H1 (cell line): ENCODE measurements around the gene CSNK2B. TPM values are rescaled to one million over a fixed set of nuclear protein-coding genes. Genes with fewer than 3 reads are reported as not detected.

Experiments
- BCL11A ChIP-seq, 2 experiments: IDR thresholded peaks; one replicate each; pipeline ENCODE4 v1.6.1; 2011; ENCODE audit warnings: low read depth in 2 of 2, low read length in 2 of 2, mild to moderate bottlenecking in 2 of 2
- BRCA1 ChIP-seq: IDR thresholded peaks from 2 replicates; pipeline ENCODE4 v1.6.1; 2012; ENCODE audit warnings: low read depth, low read length, improper control_type of control experiment
- CTBP2 ChIP-seq: IDR thresholded peaks from 2 replicates; pipeline ENCODE4 v1.7.0; 2011; ENCODE audit warnings: borderline replicate concordance, mild to moderate bottlenecking, moderate library complexity, mixed read lengths, low read length; ENCODE audit not compliant: insufficient read depth, insufficient read length
- EP300 ChIP-seq, 2 experiments: IDR thresholded peaks; 1 replicate in 1 of 2; 2 replicates in 1 of 2; pipeline ENCODE4 v1.6.1; 2011 to 2012; ENCODE audit warnings: low read depth in 2 of 2, low read length in 2 of 2, mild to moderate bottlenecking in 2 of 2, borderline replicate concordance in 1 of 2, inconsistent platforms in 1 of 2, moderate library complexity in 1 of 2
- JUND ChIP-seq: IDR thresholded peaks from 2 replicates; pipeline ENCODE4 v1.6.1; 2011; ENCODE audit warnings: mild to moderate bottlenecking, improper control_type of control experiment, low read length
- KDM1A ChIP-seq: fragments of 200-600, 300-600 bp; sonication (generic); IDR thresholded peaks from 2 replicates; pipeline ENCODE4 v1.7.1; 2016; ENCODE audit warnings: mild to moderate bottlenecking, low read length, borderline replicate concordance
- KDM5A ChIP-seq: fragments of 200-600 bp; IDR thresholded peaks from 2 replicates; pipeline ENCODE4 v1.7.1; 2012; ENCODE audit warnings: mild to moderate bottlenecking, low read length, inconsistent platforms, mixed read lengths
- MAFK ChIP-seq: IDR thresholded peaks from 2 replicates; pipeline ENCODE4 v1.6.1; 2012; ENCODE audit warnings: low read depth, mild to moderate bottlenecking, improper control_type of control experiment, low read length
- POLR2A ChIP-seq, 2 experiments: IDR thresholded peaks; 1 replicate in 1 of 2; 2 replicates in 1 of 2; pipeline ENCODE4 v1.6.1; 2011; ENCODE audit warnings: low read depth in 2 of 2, low read length in 2 of 2, mild to moderate bottlenecking in 2 of 2; ENCODE audit errors: control extremely low read depth in 1 of 2
- RAD21 ChIP-seq, 2 experiments: IDR thresholded peaks in 1 of 2; conservative IDR thresholded peaks in 1 of 2; 2 replicates each; pipeline ENCODE4 v1.6.1; 2011; ENCODE audit warnings: low read depth in 2 of 2, low read length in 2 of 2, improper control_type of control experiment in 1 of 2, inconsistent platforms in 1 of 2, mild to moderate bottlenecking in 1 of 2, moderate library complexity in 1 of 2
- RNF2 ChIP-seq: fragments of 200-900, 300-1000 bp; sonication (generic); IDR thresholded peaks from 2 replicates; pipeline ENCODE4 v1.7.1; 2016; ENCODE audit warnings: borderline replicate concordance, low read depth, mild to moderate bottlenecking, antibody characterized with exemption, low read length; ENCODE audit not compliant: poor library complexity, severe bottlenecking; ENCODE audit errors: missing control alignments
- SP2 ChIP-seq: IDR thresholded peaks from 2 replicates; pipeline ENCODE4 v1.6.1; 2012; ENCODE audit warnings: mild to moderate bottlenecking, low read length, inconsistent platforms
- SRF ChIP-seq: IDR thresholded peaks from 2 replicates; pipeline ENCODE4 v1.6.1; 2011; ENCODE audit warnings: mild to moderate bottlenecking, low read depth, low read length, moderate library complexity
- TAF1 ChIP-seq: IDR thresholded peaks from 2 replicates; pipeline ENCODE4 v1.6.1; 2011; ENCODE audit warnings: mild to moderate bottlenecking, low read depth, low read length
- TBP ChIP-seq: IDR thresholded peaks from 2 replicates; pipeline ENCODE4 v1.6.1; 2011; ENCODE audit warnings: low read depth, low read length, improper control_type of control experiment
- TCF12 ChIP-seq: IDR thresholded peaks from 2 replicates; pipeline ENCODE4 v1.6.1; 2011; ENCODE audit warnings: low read depth, mild to moderate bottlenecking, low read length
- TEAD4 ChIP-seq: IDR thresholded peaks from 2 replicates; pipeline ENCODE4 v1.6.1; 2012; ENCODE audit warnings: low read depth, low read length, inconsistent platforms, mixed read lengths
- YY1 ChIP-seq: IDR thresholded peaks from 2 replicates; pipeline ENCODE4 v1.6.1; 2011; ENCODE audit warnings: low read depth, mild to moderate bottlenecking, low read length
- ZNF274 ChIP-seq: IDR thresholded peaks from 2 replicates; pipeline ENCODE4 v1.7.0; 2012; ENCODE audit warnings: low read length, borderline replicate concordance; ENCODE audit errors: extremely low read depth
- polyA plus RNA-seq, 7 experiments: library from polyadenylated mRNA; depleted of rRNA in 3 of 7; stranded (reverse) in 5 of 7; unstranded in 2 of 7; fragments of >200 nt in 5 of 7; fragments of 200-250 nt in 2 of 7; gene quantifications; 1 replicate in 5 of 7; 2 replicates in 1 of 7; 4 replicates in 1 of 7; pipeline versions ENCODE4 v1.2.1 to v1.2.3, GENCODE V29; 2011 to 2013; ENCODE audit warnings: missing spikeins in 2 of 7, mixed read lengths in 2 of 7
- total RNA-seq: library from RNA; stranded (reverse); fragmentation: NEBNext Ultra II Directional; extraction: Animal tissue kit (Norgen Biotek cat#: 25700); gene quantifications from 2 replicates; pipeline ENCODE4 v1.2.1, GENCODE V29; 2021
- TF ChIP-seq, protein P1 (sequence below): IDR thresholded peaks from 2 replicates; pipeline ENCODE4 v1.6.1; 2012; ENCODE audit warnings: inconsistent platforms
- TF ChIP-seq, protein P2 (sequence below): IDR thresholded peaks from 2 replicates; pipeline ENCODE4 v1.6.1; 2012; ENCODE audit warnings: inconsistent platforms
- TF ChIP-seq, protein P3 (sequence below): IDR thresholded peaks from 2 replicates; pipeline ENCODE4 v1.6.1; 2011; ENCODE audit warnings: low read length, improper control_type of control experiment

Gene CSNK2B
- total and polyA plus RNA-seq, 2 of the 8 experiments (the other 6 are each of a cell fraction or from before 2014, with no cell fraction given): 169 to 208 TPM

DNA sequence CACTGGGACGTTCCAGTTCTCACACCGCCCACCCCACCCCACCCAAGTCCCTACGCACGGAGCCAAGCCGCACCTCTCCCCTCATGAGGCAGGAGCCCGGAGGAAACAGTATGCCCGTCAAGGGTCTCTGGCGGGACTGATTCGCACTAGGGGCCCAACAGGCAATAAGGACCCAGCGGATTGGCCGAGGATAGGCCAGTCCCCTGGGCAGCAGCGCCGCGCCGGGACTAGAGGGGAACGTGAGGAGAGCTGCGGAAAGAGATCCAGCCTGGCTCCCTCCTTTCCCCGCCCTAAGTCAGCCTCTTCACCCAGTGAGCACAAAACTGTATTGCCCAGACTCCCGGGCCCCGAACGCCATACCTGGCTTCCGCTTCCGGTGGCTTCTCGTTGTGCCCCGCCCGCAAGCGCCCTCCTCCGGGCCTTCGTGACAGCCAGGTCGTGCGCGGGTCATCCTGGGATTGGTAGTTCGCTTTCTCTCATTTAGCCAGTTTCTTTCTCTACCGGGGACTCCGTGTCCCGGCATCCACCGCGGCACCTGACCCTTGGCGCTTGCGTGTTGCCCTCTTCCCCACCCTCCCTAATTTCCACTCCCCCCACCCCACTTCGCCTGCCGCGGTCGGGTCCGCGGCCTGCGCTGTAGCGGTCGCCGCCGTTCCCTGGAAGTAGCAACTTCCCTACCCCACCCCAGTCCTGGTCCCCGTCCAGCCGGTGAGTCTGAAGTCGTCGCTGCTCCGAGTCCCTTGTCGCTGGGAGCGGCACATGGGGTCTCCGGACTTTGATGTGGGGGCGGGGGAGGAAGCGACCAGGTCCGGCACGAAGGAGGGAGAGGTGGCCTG lies at the start of gene CSNK2B (continued):
- TF ChIP-seq, protein P1, sequence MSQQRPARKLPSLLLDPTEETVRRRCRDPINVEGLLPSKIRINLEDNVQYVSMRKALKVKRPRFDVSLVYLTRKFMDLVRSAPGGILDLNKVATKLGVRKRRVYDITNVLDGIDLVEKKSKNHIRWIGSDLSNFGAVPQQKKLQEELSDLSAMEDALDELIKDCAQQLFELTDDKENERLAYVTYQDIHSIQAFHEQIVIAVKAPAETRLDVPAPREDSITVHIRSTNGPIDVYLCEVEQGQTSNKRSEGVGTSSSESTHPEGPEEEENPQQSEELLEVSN: no peak
- TF ChIP-seq CTBP2 (no peak), ZNF274 (no peak), YY1 (no peak), KDM1A (no peak), TCF12 (no peak), BRCA1 (no peak), KDM5A (no peak), JUND (no peak), SP2 (no peak), RNF2 (no peak), RAD21 (IDR thresholded peaks at IDR 0.05 in 1 of 2, conservative IDR thresholded peaks at IDR 0.05 in 1 of 2; ENCODE audit: low read depth in 2 of 2, low read length in 2 of 2) (no peak), TAF1 (peak; percentile 77), MAFK (no peak), EP300 (IDR thresholded peaks at IDR 0.05; ENCODE audit: borderline replicate concordance in 1 of 2, low read depth in 2 of 2, low read length in 2 of 2) (no peak), BCL11A (IDR thresholded peaks at IDR 0.05; ENCODE audit: low read depth in 2 of 2, low read length in 2 of 2) (no peak), TEAD4 (no peak), POLR2A (IDR thresholded peaks at IDR 0.05; ENCODE audit: control extremely low read depth in 1 of 2, low read depth in 2 of 2, low read length in 2 of 2) (peak in 1 of 2 experiments; percentile 95; a peak in 2 of 3 replicates), SRF (peak; percentile 42; the same call in 1 of the 2 replicates), TBP (peak; percentile 59)
- TF ChIP-seq, protein P2, sequence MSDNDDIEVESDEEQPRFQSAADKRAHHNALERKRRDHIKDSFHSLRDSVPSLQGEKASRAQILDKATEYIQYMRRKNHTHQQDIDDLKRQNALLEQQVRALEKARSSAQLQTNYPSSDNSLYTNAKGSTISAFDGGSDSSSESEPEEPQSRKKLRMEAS: no peak; the same call in 1 of the 2 replicates
- TF ChIP-seq, protein P3, sequence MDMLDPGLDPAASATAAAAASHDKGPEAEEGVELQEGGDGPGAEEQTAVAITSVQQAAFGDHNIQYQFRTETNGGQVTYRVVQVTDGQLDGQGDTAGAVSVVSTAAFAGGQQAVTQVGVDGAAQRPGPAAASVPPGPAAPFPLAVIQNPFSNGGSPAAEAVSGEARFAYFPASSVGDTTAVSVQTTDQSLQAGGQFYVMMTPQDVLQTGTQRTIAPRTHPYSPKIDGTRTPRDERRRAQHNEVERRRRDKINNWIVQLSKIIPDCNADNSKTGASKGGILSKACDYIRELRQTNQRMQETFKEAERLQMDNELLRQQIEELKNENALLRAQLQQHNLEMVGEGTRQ: no peak; the same call in 1 of the 2 replicates
